ENCODE data around the gene PPP6R2.

GRCh38 chr22:50455201-50455600, 112.1 kb downstream of the PPP6R2 start:
- TF ChIP-seq, protein P1, sequence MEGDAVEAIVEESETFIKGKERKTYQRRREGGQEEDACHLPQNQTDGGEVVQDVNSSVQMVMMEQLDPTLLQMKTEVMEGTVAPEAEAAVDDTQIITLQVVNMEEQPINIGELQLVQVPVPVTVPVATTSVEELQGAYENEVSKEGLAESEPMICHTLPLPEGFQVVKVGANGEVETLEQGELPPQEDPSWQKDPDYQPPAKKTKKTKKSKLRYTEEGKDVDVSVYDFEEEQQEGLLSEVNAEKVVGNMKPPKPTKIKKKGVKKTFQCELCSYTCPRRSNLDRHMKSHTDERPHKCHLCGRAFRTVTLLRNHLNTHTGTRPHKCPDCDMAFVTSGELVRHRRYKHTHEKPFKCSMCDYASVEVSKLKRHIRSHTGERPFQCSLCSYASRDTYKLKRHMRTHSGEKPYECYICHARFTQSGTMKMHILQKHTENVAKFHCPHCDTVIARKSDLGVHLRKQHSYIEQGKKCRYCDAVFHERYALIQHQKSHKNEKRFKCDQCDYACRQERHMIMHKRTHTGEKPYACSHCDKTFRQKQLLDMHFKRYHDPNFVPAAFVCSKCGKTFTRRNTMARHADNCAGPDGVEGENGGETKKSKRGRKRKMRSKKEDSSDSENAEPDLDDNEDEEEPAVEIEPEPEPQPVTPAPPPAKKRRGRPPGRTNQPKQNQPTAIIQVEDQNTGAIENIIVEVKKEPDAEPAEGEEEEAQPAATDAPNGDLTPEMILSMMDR (optimal IDR thresholded peaks at IDR 0.05 in 1 of 3, IDR thresholded peaks at IDR 0.05 in 1 of 3, conservative IDR thresholded peaks at IDR 0.05 in 1 of 3; ENCODE audit: extremely low read depth in 1 of 3, insufficient read depth in 2 of 3, low read length in 3 of 3), result no peak
- TF ChIP-seq EZH2 (IDR thresholded peaks at IDR 0.05; ENCODE audit: low read length), result no peak

Measured in keratinocyte (primary cell).